ENCODE results near the gene ANKRD34A. TPM values are rescaled to one million over a fixed set of nuclear protein-coding genes. Genes with fewer than 3 reads are reported as not detected.
A peak's percentile ranks its signal among the peaks of the same experiment; 100 is the strongest.

ANKRD34A gene
- total and polyA plus RNA-seq, 7 donors, result 0.33 to 1.9 (median 0.71) TPM; not detected in 2

GRCh38 chr1:145994391-145995120 is 30.2 kb upstream of the ANKRD34A start:
- intact Hi-C loops (cut with DNase I), result loop anchor here (5.0 kb wide), 1 partner anchor 32 kb away; the partner anchor contains the start of genes ANKRD34A and POLR3GL
- Histone ChIP-seq H3K4me3 (peak overlapping the region; percentile 72 to 93 (median 88)), H3K9me3 (no peaks in the 10 kb centered on the region), H3K27me3 (no peaks in the 10 kb centered on the region), H3K27ac (peak overlapping the region; percentile 92 to 95 (median 94)), H3K4me1 (peaks cover 0 to 45% (median 36%) of the 10 kb centered on the region in 4 donors), H3K36me3 (peaks cover 35 to 38% (median 37%) of the 10 kb centered on the region in 4 donors)
- DNase-seq, result peak; percentile 65
- 3 to 9% methylated on average over 10 of the region's 10 CpGs for WGBS, 2 donors
- TF ChIP-seq POLR2A (IDR thresholded peaks at IDR 0.05), result no peak
- TF ChIP-seq POLR2AphosphoS5 (IDR thresholded peaks at IDR 0.05), result peak in 3 of 4 donors; percentile 38 to 56 (median 49)
- no peak for TF ChIP-seq CTCF (IDR thresholded peaks at IDR 0.05)
- TF ChIP-seq EP300 (IDR thresholded peaks at IDR 0.05), result no peak

DNA sequence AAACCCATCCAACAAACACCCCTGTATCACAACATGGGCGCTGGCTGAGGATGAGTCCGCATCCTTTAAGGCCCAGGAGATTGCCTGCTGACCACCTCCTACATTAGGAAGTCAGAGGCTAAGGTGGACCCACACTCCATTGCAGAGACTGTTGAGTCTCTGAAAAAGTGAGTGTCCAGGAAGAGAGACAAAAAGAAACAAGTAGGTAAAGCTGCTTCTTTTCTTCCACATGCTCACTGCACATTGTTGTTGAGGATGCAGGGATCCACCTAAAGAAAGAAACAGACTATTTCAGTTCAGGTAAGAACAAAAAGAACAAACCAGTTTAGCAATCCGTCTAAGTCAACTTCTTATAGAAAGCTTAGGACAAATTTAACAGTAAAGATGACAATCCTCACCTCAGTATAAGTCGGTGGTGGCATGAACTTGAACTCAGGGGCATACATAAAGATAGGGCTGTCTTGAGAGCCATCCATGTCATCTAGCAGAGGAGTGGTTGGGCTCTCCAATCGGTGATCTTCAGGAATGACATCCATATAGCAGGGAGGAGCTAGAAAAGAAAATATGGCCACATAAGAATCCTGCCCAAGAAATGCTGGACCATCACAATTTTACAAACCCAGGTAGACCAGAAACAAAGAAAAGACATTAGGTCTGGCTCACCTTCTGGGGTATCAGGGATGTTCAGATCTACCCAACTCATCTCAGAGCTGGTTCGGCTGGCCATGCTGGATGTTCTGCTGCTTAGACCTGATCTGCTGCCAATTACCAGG is 29.4 kb upstream of the ANKRD34A start:
- Histone ChIP-seq H3K9me3 (no peaks in the 10 kb centered on the region), H3K27me3 (no peaks in the 10 kb centered on the region), H3K27ac (peak overlapping the region; percentile 92 to 95 (median 94)), H3K36me3 (peaks cover 35 to 38% (median 37%) of the 10 kb centered on the region in 4 donors), H3K4me1 (peaks cover 0 to 38% (median 29%) of the 10 kb centered on the region in 4 donors), H3K4me3 (peak overlapping the region; percentile 72 to 93 (median 88))
- intact Hi-C loops (cut with DNase I), result no loop called here
- TF ChIP-seq POLR2AphosphoS5 (IDR thresholded peaks at IDR 0.05) (no peak), POLR2A (IDR thresholded peaks at IDR 0.05) (no peak), CTCF (IDR thresholded peaks at IDR 0.05) (no peak), EP300 (IDR thresholded peaks at IDR 0.05) (no peak)
- DNase-seq, result peak; percentile 51
- WGBS, 2 donors, result 19 to 25% methylated on average over 6 of the region's 6 CpGs

DNA sequence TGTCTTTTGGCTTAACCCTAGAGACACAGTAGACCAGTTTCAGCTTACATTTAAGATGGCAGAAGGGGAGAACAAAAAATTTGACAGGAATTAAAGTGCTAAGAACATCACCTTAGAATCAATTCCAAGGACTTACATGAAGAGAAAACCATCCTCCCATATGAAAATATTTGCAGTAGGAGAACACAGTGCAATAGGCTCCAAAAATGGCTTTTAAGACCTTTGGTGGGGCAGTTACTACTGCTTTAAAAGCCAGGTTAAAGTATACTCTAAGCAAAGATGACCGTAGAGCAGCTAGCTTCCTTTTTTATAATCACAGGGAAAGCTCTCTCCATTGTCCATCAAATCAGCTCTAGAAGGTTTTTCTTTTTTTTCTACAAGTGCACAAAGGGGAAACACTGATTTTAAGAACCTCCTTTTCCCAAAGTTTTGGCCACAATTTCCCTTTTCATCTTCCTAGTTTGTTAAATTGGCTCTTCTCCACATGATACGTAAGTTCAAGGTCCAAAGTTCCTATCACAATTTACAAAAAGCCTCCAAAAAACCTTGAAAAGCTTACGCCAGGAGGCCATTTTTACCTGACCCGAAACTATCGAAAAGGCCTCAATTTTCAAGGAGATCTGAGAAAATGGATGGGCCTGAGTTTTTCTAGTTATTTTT is 28.7 kb upstream of the ANKRD34A start:
- WGBS, 2 donors, result 27 to 37% methylated on average over 5 of the region's 5 CpGs
- no peak for DNase-seq
- H3K9me3 ChIP-seq, result no peaks in the 10 kb centered on the region
- TF ChIP-seq CTCF (IDR thresholded peaks at IDR 0.05), result no peak
- no peak for TF ChIP-seq POLR2AphosphoS5 (IDR thresholded peaks at IDR 0.05)
- TF ChIP-seq POLR2A (IDR thresholded peaks at IDR 0.05), result no peak
- no peak for TF ChIP-seq EP300 (IDR thresholded peaks at IDR 0.05)
- H3K27me3 ChIP-seq, result no peaks in the 10 kb centered on the region
- peaks cover 0 to 31% (median 21%) of the 10 kb centered on the region in 4 donors for H3K4me1 ChIP-seq
- intact Hi-C loops (cut with DNase I), result no loop called here
- peak overlapping the region; percentile 72 to 93 (median 88) for H3K4me3 ChIP-seq
- peaks cover 35 to 38% (median 37%) of the 10 kb centered on the region in 4 donors for H3K36me3 ChIP-seq
- peak overlapping the region; percentile 92 to 95 (median 94) for H3K27ac ChIP-seq

DNA sequence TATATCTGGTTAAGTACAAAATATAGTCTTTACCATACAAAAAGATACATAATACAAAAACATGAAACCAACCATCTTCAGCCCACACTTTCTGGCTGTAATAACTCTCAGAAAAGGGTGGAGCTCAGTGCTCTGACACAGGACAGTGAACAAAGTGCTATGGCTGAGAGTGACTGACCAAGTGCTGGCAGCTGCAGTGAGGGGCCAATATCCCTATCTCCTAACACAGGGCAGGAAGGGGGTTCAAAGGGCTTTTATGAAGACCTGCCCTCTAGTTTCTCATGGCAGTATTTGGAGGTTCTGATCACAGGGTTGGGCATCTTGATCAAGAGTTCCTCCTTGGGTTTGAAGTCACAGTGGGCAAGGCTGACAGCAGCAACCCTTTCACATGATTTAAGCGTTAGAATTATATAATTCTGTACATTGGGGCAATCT is 28.1 kb upstream of the ANKRD34A start:
- peak in 1 of 2 donors; percentile 11 for TF ChIP-seq POLR2A (IDR thresholded peaks at IDR 0.05)
- TF ChIP-seq CTCF (IDR thresholded peaks at IDR 0.05), result no peak
- no peak for TF ChIP-seq EP300 (IDR thresholded peaks at IDR 0.05)
- peak; percentile 6 to 34 (median 6) for TF ChIP-seq POLR2AphosphoS5 (IDR thresholded peaks at IDR 0.05)
- 23 to 50% methylated on average over 1 of the region's 1 CpG for WGBS, 2 donors
- Histone ChIP-seq H3K9me3 (no peaks in the 10 kb centered on the region), H3K27ac (peak overlapping the region; percentile 92 to 95 (median 94)), H3K4me3 (peak overlapping the region; percentile 72 to 93 (median 88)), H3K4me1 (peaks cover 0 to 32% (median 19%) of the 10 kb centered on the region in 4 donors), H3K27me3 (no peaks in the 10 kb centered on the region), H3K36me3 (peaks cover 35 to 38% (median 37%) of the 10 kb centered on the region in 4 donors)
- DNase-seq, result peak; percentile 33
- intact Hi-C loops (cut with DNase I), result no loop called here
